ENCODE measurements around the gene GRM5. TPM values are rescaled to one million over a fixed set of nuclear protein-coding genes. Genes with fewer than 3 reads are reported as not detected.
A peak's percentile ranks its signal among the peaks of the same experiment; 100 is the strongest.
"Not testable (repeated sequence)": the region's sequence is repeated elsewhere in the genome, so short reads cannot be mapped to it uniquely, and the experiment has no call there.

The GRM5 gene
- total RNA-seq, 1 experiment from 2014 or later: not detected

GRCh38 chr11:88979641-88980040, 86.1 kb downstream of the GRM5 start:
- no peak for DNase-seq (ENCODE audit: low spot score)
- in situ Hi-C loops (cut with HindIII; ENCODE audit: low sequenced_read_pairs): no loop called here

DNA sequence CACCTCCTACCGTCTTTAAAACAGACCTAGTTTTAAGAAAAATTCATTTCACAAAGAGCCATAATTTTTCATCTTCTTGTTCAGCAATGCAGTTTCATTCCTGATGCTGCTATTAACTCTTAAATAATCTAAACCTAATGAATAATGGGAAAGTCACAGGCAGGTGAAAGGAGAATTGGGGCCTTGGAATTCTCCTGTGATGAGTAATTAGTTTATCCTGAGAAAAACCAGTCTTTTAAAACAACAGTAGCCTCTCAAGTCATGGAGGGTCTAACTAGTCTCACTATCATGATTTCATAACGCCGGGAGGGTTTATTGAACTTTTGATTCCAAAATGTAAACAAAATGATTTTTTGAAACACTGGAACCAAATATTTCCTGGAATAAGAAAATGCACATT, 86.8 kb downstream of the GRM5 start:
- DNase-seq (ENCODE audit: low spot score); in situ Hi-C loops (cut with HindIII; ENCODE audit: low sequenced_read_pairs): not testable (repeated sequence)

- DNase-seq (ENCODE audit: low spot score); in situ Hi-C loops (cut with HindIII; ENCODE audit: low sequenced_read_pairs): not testable (repeated sequence)
Measured at GRCh38 chr11:88975441-88975840, 90.3 kb downstream of the GRM5 start.

- in situ Hi-C loops (cut with HindIII; ENCODE audit: low sequenced_read_pairs): no loop called here
Measured at GRCh38 chr11:88972210-88972609, 93.6 kb downstream of the GRM5 start.

DNA sequence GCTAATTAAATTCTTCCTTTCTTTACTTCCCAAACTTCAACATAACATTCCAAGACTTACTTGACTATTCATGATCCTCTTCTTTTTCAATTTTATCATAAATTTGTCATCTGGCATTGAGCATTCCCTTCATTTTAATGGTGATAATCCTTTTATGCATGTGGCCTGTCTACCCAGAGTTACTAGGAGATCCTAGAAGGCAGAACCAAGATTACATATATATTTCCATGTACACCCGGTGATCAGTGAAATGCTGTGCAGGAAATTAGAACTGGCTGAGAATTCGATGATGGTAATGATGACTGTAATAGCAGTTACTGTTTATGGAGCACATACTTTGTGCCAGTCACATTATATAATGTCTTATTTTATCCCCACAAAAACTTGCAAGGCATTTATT, 104.2 kb downstream of the GRM5 start:
- in situ Hi-C loops (cut with HindIII; ENCODE audit: low sequenced_read_pairs); DNase-seq (ENCODE audit: low spot score): not testable (repeated sequence)

More at GRCh38 chr11:88972210-88972609, 93.6 kb downstream of the GRM5 start:
- no peak for DNase-seq (ENCODE audit: low spot score)

DNA sequence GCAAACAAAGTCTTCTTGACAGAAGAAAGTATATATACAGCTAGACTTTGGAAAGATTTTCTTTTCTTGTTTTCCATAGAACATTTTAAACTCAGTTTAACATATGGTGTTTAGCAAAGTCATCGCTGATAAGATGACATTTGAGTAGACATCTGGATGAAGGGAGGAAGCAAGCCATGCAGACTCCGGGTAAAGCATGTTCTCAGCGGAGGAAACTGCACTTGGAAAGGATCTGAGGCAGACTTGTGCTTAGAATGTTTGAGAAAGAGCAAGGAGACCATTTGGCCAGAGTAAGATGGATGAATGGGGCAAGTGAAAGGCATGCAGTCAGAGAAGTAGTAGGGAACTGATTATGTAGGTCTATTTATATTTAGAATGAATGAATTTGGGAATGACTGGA, 105.9 kb downstream of the GRM5 start:
- DNase-seq (ENCODE audit: low spot score); in situ Hi-C loops (cut with HindIII; ENCODE audit: low sequenced_read_pairs): not testable (repeated sequence)

DNA sequence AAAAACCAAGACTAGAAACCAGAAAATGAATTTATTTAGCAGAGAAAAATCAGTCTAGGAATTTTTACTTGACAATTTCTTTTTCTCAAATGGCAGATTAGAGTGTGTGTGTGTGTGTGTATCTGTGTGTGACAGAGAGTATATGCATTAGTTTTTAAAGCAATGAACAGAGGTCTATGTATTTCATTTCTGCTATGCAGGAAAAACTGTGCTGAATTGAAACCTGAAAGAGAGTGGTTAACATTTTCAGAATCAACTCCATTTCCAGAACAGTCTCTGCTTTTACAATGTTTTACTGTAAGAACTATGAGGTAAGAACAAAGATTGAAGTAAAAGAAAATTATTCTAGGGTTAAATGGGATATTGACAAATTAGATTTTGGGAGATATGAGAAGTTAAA, 114.8 kb downstream of the GRM5 start:
- in situ Hi-C loops (cut with HindIII; ENCODE audit: low sequenced_read_pairs): no loop called here
- DNase-seq (ENCODE audit: low spot score): no peak

GRCh38 chr11:88948908-88949307, 116.9 kb downstream of the GRM5 start:
- DNase-seq (ENCODE audit: low spot score); in situ Hi-C loops (cut with HindIII; ENCODE audit: low sequenced_read_pairs): not testable (repeated sequence)

DNA sequence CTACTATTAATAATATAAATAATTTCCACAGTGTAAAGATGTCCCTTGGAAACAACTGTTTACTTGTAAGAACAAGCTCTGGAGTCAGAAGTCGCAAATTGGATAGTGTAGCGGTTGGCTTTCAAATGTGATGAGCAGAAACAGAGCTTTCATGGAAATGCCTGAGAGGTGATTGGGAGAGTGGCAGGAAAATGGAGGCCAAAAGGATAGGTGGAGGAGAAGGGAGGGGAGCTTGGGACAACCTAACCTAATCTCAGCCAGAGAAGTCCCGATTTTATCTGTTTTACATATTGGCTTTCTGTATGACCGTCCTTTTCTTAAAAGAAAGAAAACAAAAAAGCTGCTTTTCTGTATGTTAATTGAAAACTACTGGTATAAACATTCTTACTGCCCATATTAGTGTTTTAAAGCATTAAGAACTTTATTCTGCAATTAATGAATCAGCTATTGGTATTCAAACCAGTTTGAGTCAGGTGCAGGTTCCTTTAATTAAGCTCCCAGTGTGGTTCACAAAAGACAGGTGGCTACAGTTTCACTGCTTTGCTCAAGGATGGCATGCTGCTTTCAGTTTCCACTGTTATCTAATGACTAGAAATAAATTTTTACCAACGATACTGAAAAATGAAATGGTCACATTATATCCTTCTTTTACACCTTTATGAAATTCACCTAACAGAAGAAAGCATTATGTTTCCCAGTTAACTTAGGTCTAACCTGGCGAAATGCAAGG, 117.8 kb downstream of the GRM5 start:
- in situ Hi-C loops (cut with HindIII; ENCODE audit: low sequenced_read_pairs); DNase-seq (ENCODE audit: low spot score): not testable (repeated sequence)

DNA sequence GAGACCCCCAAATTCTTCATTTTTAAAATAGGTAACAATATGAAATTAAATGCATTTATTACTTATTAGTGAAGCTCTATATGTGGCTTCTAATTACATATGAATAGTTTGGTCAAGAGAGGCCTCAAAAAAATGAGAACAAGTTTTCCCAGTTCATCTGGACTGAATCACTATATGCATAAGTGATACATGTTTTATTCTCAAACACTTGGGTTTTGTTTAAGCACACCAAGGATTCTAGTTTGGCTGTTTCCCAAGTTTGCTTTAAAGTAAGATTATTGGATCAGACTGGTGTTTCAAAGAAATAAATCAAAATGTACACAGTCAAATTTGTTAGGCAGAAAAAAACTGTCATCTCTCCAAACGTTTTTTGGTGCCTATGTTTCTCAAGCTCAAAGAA, 136.1 kb downstream of the GRM5 start:
- DNase-seq (ENCODE audit: low spot score); in situ Hi-C loops (cut with HindIII; ENCODE audit: low sequenced_read_pairs): not testable (repeated sequence)

- DNase-seq (ENCODE audit: low spot score); in situ Hi-C loops (cut with HindIII; ENCODE audit: low sequenced_read_pairs): not testable (repeated sequence)
Measured at GRCh38 chr11:88917065-88917464, 148.7 kb downstream of the GRM5 start.

DNA sequence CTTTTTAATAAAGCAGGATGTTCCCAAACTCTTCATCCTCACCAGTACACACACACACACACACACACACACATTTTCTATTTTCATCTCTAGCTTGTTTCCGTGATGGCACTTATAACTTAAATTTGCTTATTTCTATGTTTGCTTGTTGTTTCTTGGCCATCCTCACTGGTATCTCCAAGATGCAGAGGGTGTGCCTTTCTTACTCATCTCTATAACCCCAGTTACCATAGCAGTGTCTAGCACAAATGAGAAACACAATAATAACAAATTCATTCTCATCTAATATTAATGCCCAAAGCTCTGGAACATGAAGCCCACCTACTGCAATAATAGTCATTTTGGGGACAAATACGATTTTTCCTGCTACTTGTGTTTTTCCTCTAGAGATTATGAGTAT, 156.3 kb downstream of the GRM5 start:
- in situ Hi-C loops (cut with HindIII; ENCODE audit: low sequenced_read_pairs): no loop called here
- no peak for DNase-seq (ENCODE audit: low spot score)

- DNase-seq (ENCODE audit: low spot score); in situ Hi-C loops (cut with HindIII; ENCODE audit: low sequenced_read_pairs): not testable (repeated sequence)
Measured at GRCh38 chr11:88901436-88901835, 164.3 kb downstream of the GRM5 start.

- not testable (repeated sequence) for DNase-seq (ENCODE audit: low spot score)
Measured at GRCh38 chr11:88888855-88889254, 176.9 kb downstream of the GRM5 start.

DNA sequence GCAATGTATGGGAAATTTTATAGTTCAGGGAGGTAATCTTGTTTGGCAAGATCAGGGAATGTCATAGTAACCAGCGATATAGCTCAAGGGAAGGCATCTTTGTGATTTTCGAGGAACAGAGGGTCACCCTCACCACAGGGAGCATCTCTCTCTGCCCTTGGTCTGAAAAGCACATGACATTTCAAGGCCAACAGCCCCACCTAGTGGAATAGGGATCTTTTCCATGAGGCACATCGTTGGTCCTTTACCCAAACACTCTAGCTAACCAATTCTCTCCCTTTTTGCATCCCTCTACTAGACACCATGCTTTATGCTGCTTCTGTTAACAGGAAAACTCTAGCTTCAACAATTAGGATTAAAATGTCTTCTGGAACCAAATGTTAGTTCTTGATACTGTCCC, 179.0 kb downstream of the GRM5 start:
- in situ Hi-C loops (cut with HindIII; ENCODE audit: low sequenced_read_pairs): no loop called here
- peak; percentile 8 for DNase-seq (ENCODE audit: low spot score)

More at GRCh38 chr11:88888855-88889254, 176.9 kb downstream of the GRM5 start:
- in situ Hi-C loops (cut with HindIII; ENCODE audit: low sequenced_read_pairs): not testable (repeated sequence)

GRCh38 chr11:88882800-88883199, 183.0 kb downstream of the GRM5 start:
- in situ Hi-C loops (cut with HindIII; ENCODE audit: low sequenced_read_pairs); DNase-seq (ENCODE audit: low spot score): not testable (repeated sequence)

- in situ Hi-C loops (cut with HindIII; ENCODE audit: low sequenced_read_pairs): no loop called here
- no peak for DNase-seq (ENCODE audit: low spot score)
Measured at GRCh38 chr11:88861618-88862017, 204.2 kb downstream of the GRM5 start.

- in situ Hi-C loops (cut with HindIII; ENCODE audit: low sequenced_read_pairs): not testable (repeated sequence)
- DNase-seq (ENCODE audit: low spot score): peak; percentile 33
Measured at GRCh38 chr11:88860431-88860830, 205.4 kb downstream of the GRM5 start.

DNA sequence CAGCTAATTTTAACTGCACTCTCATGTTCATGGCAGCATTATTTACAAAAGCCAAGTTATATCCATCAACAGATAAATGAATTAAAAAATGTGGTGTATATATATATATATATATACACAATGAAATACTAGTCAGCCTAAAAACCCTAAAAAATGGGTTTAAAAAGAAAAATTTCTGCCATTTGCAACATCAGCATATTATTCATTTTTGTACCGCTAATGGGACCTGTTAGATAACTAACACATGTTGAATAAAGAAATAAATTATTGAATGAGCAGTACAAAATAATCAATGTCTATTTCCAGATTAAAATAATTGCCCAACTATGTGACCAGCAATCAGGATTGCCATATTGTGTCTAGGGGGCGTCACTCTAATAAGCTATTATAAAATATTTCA, 211.8 kb downstream of the GRM5 start:
- DNase-seq (ENCODE audit: low spot score); in situ Hi-C loops (cut with HindIII; ENCODE audit: low sequenced_read_pairs): not testable (repeated sequence)

GRCh38 chr11:88851547-88851946, 214.2 kb downstream of the GRM5 start:
- DNase-seq (ENCODE audit: low spot score); in situ Hi-C loops (cut with HindIII; ENCODE audit: low sequenced_read_pairs): not testable (repeated sequence)

DNA sequence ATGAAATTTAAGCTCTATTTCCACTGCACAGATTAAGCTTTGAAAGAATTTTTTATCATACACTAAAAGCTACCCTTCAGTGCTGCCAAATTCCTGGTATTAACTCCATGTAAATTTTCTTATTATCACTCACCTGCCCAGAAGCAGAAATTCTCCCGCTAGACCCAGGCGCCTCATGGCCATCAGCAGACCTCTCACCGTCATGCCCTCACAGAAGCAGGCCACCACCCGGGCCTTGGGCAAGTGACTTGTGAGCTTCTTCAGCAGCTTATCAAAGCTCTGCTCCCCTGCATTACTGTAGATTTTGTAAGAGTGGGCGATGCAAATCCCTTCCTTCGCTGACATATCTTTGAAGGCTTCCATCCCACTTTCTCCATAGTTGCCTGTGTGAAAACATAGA, 216.0 kb downstream of the GRM5 start:
- DNase-seq (ENCODE audit: low spot score); in situ Hi-C loops (cut with HindIII; ENCODE audit: low sequenced_read_pairs): not testable (repeated sequence)

Data from G401 (cell line).